Muscle of back (tissue), 11 donors: ENCODE measurements around the gene IGHMBP2. TPM values are rescaled to one million over a fixed set of nuclear protein-coding genes. Genes with fewer than 3 reads are reported as not detected.
A peak's percentile ranks its signal among the peaks of the same experiment; 100 is the strongest.

Experiments
- DNase-seq, 3 donors: peaks; one replicate each; pipeline versions ENCODE4 v3.0.0 to v3.0.0-alpha.2; 2013
- polyA plus RNA-seq, 10 donors: library from polyadenylated mRNA; unstranded; fragments of 120-200 nt; gene quantifications; one replicate each; pipeline ENCODE4 v1.2.1, GENCODE V29; 2013; ENCODE audit not compliant: insufficient read length in 10 of 10

IGHMBP2 gene
- polyA plus RNA-seq, 10 donors = 10.5 to 18.1 (median 11.8) TPM

- DNase-seq = peak in 2 of 3 donors; percentile 51 to 59
Observed at GRCh38 chr11:68927280-68928135, 23.8 kb downstream of the IGHMBP2 start.

GRCh38 chr11:68928136-68928880, 24.6 kb downstream of the IGHMBP2 start:
- no peak for DNase-seq

GRCh38 chr11:68929135-68929534, 25.4 kb downstream of the IGHMBP2 start:
- DNase-seq = no peak

GRCh38 chr11:68929706-68930570, 26.2 kb downstream of the IGHMBP2 start:
- DNase-seq = no peak

GRCh38 chr11:68930991-68931855, 27.5 kb downstream of the IGHMBP2 start:
- DNase-seq = no peak

GRCh38 chr11:68931911-68932310, 28.2 kb downstream of the IGHMBP2 start:
- no peak for DNase-seq

- DNase-seq = no peak
Observed at GRCh38 chr11:68932358-68932757, 28.7 kb downstream of the IGHMBP2 start.

GRCh38 chr11:68932933-68933577, 29.4 kb downstream of the IGHMBP2 start:
- DNase-seq = no peak

GRCh38 chr11:68933605-68934320, 30.1 kb downstream of the IGHMBP2 start:
- DNase-seq = no peak

GRCh38 chr11:68934321-68934645, 30.6 kb downstream of the IGHMBP2 start:
- no peak for DNase-seq

- DNase-seq = no peak
Observed at GRCh38 chr11:68934666-68935065, 31.0 kb downstream of the IGHMBP2 start.

- no peak for DNase-seq
Observed at GRCh38 chr11:68935066-68935465, 31.4 kb downstream of the IGHMBP2 start.

GRCh38 chr11:68935516-68936357, 32.0 kb downstream of the IGHMBP2 start:
- DNase-seq = no peak

GRCh38 chr11:68936358-68936636, 32.6 kb downstream of the IGHMBP2 start:
- no peak for DNase-seq

- DNase-seq = no peak
Observed at GRCh38 chr11:68936676-68937620, 33.3 kb downstream of the IGHMBP2 start.

GRCh38 chr11:68938088-68938487, 34.4 kb downstream of the IGHMBP2 start:
- no peak for DNase-seq

- DNase-seq = no peak
Observed at GRCh38 chr11:68938816-68939582, 35.3 kb downstream of the IGHMBP2 start.
